Stimulated activated CD8-positive, alpha-beta memory T cell treated with anti-CD3 and anti-CD28 coated beads, Interleukin-15, amount 100 ng/mL, for 48 hours (primary cell): Measurements from ENCODE around the gene MLLT10.
"Not testable (repeated sequence)": the region's sequence is repeated elsewhere in the genome, so short reads cannot be mapped to it uniquely, and the experiment has no call there.

Experiments used
- DNase-seq, 2 donors: peaks; one replicate each; pipeline ENCODE4 v3.0.0-alpha.2; 2020; ENCODE audit warnings: low read depth in 2 of 2

The MLLT10 gene

GRCh38 chr10:21528236-21529031, 5.6 kb upstream of the MLLT10 start:
- DNase-seq, result no peak

DNA sequence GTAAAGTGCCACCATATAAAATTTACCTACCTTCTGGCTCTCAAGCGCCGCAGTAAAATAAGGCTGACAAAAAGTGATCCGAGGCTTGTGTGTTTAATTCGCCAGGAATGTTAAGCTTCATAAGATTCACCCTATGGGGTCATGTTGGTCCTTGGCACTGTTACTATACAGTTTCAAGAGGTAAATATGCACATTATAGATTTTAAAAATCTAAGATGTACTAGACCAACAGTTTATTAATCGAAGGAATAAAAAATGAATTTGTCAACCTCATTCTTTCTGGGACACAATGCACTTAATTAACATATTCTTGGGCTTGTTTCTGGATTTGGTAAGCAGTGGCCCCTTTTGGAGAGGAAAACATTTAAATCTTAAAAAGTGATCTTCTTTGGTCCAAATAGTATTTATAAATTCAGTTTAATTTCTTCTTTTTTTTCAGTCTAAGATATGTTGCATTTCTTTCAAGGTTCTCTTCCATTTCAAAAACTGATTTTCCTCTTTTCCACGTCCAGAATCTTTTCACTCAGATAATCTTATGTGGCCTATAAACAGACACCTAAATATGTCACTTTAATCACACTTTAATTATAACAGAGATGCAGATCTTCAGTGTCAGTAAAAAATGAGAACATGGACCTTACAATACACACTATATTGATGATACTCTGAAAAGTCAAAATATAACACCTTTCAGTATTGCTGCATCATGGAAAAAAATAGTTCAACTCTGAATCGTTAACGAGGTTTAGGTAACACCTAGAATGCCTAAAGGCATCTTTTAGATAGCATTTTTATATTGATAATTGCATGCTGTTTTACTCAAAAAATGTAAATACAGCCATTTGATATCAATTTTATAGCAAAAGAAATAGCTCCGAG, 4.8 kb upstream of the MLLT10 start:
- DNase-seq, result no peak

GRCh38 chr10:21530168-21530567, 3.9 kb upstream of the MLLT10 start:
- no peak for DNase-seq

- DNase-seq, result no peak
These were observed 3.4 kb upstream of the MLLT10 start for GRCh38 chr10:21530641-21531040.

GRCh38 chr10:21531164-21531563, 2.9 kb upstream of the MLLT10 start:
- DNase-seq, result no peak

DNA sequence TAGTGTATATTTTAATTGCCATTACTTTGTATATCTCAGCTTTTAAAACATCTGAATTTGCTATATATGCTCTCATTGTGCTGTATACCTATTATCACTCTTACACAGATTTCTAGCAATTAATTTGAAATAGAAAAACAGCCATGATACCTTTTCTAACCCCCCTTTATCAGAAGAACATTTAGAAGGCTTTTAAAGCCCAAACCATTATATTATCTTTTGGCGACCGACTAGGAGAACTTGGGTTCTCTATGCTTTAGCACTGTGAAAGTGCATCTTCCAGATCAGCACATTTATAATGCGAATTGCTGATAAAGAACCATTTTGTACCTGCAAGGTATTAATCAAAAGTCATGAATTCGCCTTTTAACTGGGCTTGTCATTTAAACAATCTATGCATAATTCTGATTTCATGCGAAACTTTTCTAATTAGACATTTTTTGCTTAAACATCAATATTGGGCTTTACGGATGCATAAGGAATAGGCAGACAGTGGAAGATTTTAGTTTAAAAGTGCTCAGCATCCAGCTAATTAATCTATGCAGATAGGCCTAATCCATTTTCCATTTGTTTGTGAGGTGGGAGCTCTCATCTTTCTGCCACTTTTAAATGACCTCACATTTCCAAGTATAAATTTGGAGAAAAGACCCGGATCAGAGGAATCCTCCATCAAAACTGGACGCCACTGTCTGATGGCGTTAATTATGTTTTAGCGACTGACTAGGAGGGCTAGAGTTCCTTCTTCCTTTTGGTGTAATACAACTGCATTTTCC, 1.2 kb upstream of the MLLT10 start:
- DNase-seq, result no peak

- no peak for DNase-seq
These were observed 201 bp downstream of the MLLT10 start for GRCh38 chr10:21534280-21534586.

DNA sequence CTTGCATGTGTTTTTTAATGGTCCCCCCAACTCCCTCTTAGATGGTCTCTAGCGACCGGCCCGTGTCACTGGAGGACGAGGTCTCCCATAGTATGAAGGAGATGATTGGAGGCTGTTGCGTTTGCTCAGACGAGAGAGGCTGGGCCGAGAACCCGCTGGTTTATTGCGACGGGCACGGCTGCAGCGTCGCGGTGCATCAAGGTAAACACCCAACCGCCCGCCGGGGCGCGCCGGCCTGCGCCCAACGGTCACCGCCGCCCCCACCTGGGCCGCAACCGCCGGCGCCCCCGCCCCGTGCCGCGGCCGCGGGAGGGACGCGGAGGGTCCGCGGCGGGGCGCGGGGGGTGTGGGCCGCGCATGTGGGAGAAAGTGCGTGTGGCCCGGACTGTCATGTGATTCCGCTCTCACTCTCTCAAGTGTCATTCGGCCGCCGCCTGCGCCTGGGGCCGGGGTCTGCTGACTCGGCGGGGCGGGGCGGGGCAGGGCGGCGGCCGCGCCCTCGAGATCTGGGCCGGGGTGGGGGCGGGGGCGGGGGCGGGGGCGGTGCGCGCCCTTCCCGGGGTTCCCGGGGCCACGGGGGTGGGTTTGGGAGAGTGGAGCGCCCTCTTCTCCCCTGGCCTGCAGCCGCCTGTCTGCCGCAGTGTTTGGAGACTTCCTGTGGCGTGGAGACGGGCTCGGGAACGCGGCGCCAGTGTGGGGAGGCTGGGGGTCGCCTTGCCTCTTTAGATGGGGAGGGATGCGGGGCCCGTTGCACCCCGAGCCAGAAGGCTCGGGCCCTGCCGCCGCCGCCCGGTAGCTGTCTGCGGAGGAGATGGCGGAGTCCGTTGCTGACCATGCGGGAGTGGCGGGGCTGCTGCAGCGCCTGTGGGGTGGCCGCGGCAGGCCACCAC, 817 bp downstream of the MLLT10 start:
- DNase-seq, result peak in 1 of 2 donors; percentile 26

- no peak for DNase-seq
These were observed 1.5 kb downstream of the MLLT10 start for GRCh38 chr10:21535494-21535965.

DNA sequence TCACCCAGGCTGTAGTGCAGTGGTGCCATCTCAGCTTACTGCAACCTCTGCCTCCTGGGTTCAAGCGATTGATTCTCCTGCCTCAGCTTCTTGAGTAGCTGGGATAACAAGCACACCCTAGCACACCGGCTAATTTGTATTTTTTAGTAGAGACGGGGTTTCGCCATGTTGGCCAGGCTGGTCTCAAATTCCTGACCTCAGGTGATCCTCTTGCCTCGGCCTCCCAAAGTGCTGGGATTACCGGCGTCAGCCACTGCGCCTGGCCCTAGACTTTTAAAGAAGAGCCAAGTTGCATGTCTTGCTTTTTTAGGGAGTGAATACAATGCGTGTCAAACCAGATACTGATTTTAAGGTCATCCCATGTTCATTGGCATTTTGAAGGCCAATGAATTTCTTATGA, 1.9 kb downstream of the MLLT10 start:
- DNase-seq, result not testable (repeated sequence)

DNA sequence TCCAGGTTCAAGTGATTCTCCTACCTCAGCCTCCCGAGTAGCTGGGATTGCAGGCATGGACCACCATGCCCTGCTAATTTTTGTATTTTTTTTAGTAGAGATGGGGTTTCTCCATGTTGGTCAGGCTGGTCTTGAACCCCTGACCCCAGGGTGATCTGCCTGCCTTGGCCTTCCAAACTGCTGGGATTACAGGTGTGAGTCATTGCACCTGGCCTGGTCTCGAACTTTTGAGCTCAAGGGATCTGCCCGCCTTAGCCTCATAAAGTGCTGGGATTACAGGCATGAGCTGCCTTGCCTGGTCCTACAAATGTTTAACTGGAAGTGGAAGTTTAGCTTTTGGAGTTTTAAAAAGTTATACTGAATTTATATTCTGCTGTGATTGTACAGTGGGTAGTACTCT, 2.8 kb downstream of the MLLT10 start:
- DNase-seq, result no peak

- not testable (repeated sequence) for DNase-seq
These were observed 6.7 kb downstream of the MLLT10 start for GRCh38 chr10:21540701-21541100.

GRCh38 chr10:21547246-21547645, 13.2 kb downstream of the MLLT10 start:
- no peak for DNase-seq

DNA sequence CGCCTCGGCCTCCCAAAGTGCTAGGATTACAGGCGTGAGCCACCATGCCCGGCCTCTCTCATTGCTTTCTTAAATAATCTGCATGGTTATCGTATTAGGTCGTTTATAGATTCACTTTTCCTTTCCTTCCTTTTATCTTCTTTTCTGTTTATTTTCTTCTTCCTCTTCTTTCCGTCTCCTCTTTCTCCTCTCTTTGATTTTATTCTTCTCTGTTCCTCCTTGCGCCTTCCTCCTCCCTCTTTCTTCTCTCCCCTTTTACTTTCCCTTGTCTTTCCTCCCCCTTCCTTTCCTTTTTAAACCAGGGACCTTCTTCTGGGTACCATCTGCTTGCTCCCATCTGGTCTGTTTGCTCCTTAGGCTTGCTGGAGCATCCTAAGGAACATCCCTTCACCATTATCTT, 18.6 kb downstream of the MLLT10 start:
- no peak for DNase-seq

- DNase-seq, result no peak
These were observed 22.5 kb downstream of the MLLT10 start for GRCh38 chr10:21556527-21556926.

DNA sequence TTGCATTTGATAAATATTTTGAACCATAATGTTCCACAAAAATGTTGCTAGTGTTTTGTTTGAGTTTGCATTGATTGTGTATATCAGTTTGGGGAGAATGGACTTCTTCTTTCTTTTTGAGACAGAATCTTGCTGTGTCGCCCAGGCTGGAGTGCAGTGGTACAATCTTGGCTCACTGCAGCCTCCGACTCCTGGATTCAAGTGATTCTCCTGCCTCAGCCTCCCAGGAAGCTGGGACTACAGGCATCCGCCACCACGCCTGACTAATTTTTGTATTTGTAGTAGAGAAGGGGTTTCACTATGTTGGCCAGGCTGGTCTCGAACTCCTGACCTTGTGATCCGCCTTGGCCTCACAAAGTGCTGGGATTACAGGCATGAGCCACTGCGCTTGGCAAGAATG, 25.0 kb downstream of the MLLT10 start:
- not testable (repeated sequence) for DNase-seq

- DNase-seq, result no peak
These were observed 36.9 kb downstream of the MLLT10 start for GRCh38 chr10:21570761-21571521.

DNA sequence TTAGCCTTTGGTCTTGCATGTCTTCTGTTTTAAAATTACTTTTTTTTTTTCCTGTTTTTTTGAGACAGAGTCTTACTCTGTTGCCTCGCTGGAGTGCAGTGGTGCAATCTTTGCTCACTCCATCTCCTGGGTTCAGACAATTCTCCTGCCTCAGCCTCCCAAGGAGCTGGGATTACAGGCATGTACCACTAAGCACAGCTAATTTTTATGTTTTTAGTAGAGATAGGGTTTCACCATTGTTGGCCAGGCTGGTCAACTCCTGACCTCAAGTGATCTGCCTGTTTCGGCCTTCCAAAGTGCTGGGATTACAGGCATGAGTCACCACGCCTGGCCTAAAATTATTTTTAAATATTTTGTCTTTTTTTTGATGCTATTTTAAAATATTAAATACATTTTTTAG, 38.5 kb downstream of the MLLT10 start:
- no peak for DNase-seq

DNA sequence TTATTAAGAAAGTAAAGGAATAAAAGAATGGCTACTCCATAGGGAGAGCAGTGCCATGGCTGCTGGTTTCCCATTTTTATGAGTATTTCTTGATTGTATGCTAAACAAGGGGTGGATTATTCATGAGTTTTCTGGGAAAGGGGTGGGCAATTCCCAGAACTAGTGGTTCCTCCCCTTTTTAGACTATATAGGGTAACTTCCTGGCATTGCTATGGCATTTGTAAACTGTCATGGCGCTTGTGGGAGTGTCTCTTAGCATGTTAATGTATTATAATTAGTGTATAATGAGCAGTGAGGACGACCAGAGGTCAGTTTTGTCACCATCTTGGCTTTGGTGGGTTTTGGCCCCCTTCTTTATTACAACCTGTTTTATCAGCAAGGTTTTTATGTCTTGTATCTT, 40.5 kb downstream of the MLLT10 start:
- DNase-seq, result not testable (repeated sequence)

DNA sequence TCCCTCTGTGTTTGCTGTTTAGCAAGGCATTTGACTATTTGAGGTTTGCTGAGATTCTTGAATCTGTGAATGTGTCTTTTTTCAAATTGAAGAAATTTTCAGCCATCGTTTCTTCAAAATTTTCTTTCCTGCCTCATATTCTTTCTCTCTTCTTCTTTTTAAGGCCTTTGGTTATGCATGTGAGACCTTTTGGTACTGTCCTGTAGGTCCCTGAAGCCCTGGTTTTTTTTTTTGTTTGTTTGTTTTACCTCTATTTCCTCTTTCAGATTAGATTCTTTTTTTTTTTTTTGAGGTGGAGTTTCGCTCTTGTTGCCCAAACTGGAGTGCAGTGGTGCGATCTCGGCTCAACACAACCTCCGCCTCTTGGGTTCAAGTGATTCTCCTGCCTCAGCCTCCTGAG, 45.3 kb downstream of the MLLT10 start:
- DNase-seq, result no peak
